GM12872 (cell line): ENCODE results near the gene KIAA1671.

Experiments used
- CTCF ChIP-seq: IDR thresholded peaks from 3 replicates; pipeline ENCODE4 v1.5.1; 2011; ENCODE audit warnings: low read depth, mild to moderate bottlenecking, low read length, moderate library complexity; ENCODE audit not compliant: insufficient read depth

KIAA1671 gene

GRCh38 chr22:25090225-25090890 lies 137.8 kb downstream of the KIAA1671 start:
- no peak for TF ChIP-seq CTCF

- no peak for TF ChIP-seq CTCF
Measured at GRCh38 chr22:25091458-25091857, 138.9 kb downstream of the KIAA1671 start.

GRCh38 chr22:25092119-25092518 lies 139.6 kb downstream of the KIAA1671 start:
- TF ChIP-seq CTCF, result no peak

- no peak for TF ChIP-seq CTCF
Measured at GRCh38 chr22:25094579-25094978, 142.1 kb downstream of the KIAA1671 start.

GRCh38 chr22:25095869-25096268 lies 143.4 kb downstream of the KIAA1671 start:
- TF ChIP-seq CTCF, result no peak

- TF ChIP-seq CTCF, result no peak
Measured at GRCh38 chr22:25096638-25097405, 144.3 kb downstream of the KIAA1671 start.

GRCh38 chr22:25098445-25099081 lies 146.0 kb downstream of the KIAA1671 start:
- no peak for TF ChIP-seq CTCF
